Fibroblast of pulmonary artery (primary cell): Measurements from ENCODE around the gene ATOH8.
"Not testable (repeated sequence)": the region's sequence is repeated elsewhere in the genome, so short reads cannot be mapped to it uniquely, and the experiment has no call there.

Experiments
- DNase-seq: peaks from one replicate; pipeline ENCODE4 v3.0.0-alpha.2; 2010; ENCODE audit warnings: low read depth
- H3K4me3 ChIP-seq: replicated peaks from 2 replicates; pipeline ENCODE4 v1.5.1; 2011; ENCODE audit warnings: low read depth, mild to moderate bottlenecking, control low read depth, low read length, moderate library complexity
- TF ChIP-seq, protein P1 (sequence below): IDR thresholded peaks from 2 replicates; pipeline ENCODE4 v1.5.1; 2011; ENCODE audit warnings: mild to moderate bottlenecking, control low read depth, low read length, inconsistent platforms; ENCODE audit errors: missing control alignments

The ATOH8 gene

DNA sequence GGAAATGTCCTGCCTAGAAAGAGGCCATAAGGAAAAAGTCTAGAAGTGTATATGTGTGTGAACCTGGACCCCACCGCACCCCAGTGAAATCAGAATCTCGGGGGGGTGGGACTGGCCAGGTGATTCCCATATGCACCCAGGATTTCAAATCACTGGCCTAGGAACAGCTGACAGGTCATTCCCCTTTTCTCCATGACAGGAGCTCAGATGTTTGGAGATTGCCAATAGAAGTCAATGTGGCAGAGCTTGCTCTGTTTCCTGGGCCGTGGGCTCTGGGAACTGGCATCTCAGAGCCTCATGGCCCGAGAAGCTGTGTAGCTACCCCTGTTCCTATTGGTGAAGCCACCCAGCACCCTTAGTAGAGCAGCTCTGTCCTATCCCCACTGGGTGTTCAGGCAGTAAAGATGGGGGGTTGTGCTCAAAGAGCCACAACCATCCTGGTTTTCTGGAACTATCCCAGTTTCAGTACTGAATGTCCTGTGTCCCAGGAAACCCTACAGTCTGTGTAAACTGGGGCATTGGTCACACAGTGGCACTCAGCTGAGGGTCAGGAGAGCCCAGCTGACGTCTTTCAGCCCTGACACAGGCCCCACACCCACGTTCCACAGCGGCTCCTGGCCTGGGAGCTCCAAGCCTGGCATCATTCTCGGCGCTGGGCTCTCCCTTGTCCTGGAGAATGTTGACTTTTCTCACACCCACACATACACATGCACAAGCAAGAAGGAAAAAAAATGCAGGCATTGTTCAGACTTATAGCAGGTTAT lies 40.8 kb upstream of the ATOH8 start:
- peak; percentile 85 for DNase-seq
- TF ChIP-seq, protein P1, sequence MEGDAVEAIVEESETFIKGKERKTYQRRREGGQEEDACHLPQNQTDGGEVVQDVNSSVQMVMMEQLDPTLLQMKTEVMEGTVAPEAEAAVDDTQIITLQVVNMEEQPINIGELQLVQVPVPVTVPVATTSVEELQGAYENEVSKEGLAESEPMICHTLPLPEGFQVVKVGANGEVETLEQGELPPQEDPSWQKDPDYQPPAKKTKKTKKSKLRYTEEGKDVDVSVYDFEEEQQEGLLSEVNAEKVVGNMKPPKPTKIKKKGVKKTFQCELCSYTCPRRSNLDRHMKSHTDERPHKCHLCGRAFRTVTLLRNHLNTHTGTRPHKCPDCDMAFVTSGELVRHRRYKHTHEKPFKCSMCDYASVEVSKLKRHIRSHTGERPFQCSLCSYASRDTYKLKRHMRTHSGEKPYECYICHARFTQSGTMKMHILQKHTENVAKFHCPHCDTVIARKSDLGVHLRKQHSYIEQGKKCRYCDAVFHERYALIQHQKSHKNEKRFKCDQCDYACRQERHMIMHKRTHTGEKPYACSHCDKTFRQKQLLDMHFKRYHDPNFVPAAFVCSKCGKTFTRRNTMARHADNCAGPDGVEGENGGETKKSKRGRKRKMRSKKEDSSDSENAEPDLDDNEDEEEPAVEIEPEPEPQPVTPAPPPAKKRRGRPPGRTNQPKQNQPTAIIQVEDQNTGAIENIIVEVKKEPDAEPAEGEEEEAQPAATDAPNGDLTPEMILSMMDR: no peak
- no peak overlapping the region for H3K4me3 ChIP-seq

DNA sequence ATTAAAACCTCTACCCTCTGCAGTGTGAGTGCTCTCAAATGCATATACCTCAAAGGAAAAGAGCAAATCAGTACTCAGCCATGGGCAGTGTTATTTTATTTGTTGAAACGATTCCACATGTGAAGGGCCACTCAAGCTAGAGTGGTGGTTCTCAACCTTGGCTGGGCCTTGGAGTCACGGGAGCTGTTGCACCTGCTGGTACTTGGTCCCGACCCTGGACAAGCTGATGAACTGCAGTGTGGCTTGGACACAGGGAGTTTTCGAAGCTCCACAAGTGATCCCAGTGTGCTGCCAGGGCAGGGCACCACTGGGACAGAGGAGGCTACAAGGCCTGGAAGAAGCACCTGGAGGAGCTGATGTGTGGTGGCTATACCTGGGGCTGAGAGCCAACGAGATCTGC lies 40.0 kb upstream of the ATOH8 start:
- DNase-seq: no peak
- TF ChIP-seq, protein P1: no peak
- H3K4me3 ChIP-seq: no peak overlapping the region

- not testable (repeated sequence) for H3K4me3 ChIP-seq, DNase-seq
Measured at GRCh38 chr2:85714421-85714820, 39.4 kb upstream of the ATOH8 start.

GRCh38 chr2:85714841-85715240 lies 39.0 kb upstream of the ATOH8 start:
- no peak overlapping the region for H3K4me3 ChIP-seq
- no peak for DNase-seq
- TF ChIP-seq, protein P1: no peak

DNA sequence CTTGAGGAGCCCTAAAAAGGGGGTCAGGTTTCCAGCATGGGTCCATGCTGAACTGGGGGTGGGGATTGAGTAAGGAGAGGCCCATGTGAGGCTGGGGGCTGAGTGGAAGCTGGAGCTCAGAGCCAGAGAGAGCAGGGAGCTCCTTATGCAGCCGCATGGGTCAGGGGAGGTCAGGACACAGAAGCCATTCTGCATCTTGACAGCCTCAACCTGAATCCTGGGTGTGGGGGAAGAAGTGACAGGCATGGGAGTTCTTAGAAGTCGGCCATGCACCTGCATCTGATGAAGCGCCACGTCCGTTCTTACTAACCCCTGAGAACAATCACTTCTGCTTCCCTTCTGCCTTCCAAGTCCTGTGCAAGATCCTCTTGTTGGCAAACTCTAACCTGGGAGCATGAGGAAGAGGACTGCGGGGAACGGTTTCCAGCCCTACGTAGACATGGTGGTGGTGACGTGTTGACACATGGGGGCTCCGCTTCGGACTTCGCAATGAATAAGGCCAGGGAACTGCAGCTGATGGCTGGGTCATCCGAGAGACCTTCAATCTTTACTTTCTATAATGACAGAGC lies 37.4 kb upstream of the ATOH8 start:
- TF ChIP-seq, protein P1: no peak
- no peak overlapping the region for H3K4me3 ChIP-seq
- DNase-seq: no peak

- TF ChIP-seq, protein P1: no peak
- DNase-seq: peak; percentile 53
- no peak overlapping the region for H3K4me3 ChIP-seq
Measured at GRCh38 chr2:85717308-85718008, 36.3 kb upstream of the ATOH8 start.

GRCh38 chr2:85718009-85718391 lies 35.8 kb upstream of the ATOH8 start:
- TF ChIP-seq, protein P1: peak; percentile 7
- DNase-seq: no peak

More at GRCh38 chr2:85718009-85718391, 35.8 kb upstream of the ATOH8 start:
- H3K4me3 ChIP-seq: no peak overlapping the region
